ENCODE measurements around the gene FCF1. TPM values are rescaled to one million over a fixed set of nuclear protein-coding genes. Genes with fewer than 3 reads are reported as not detected.

FCF1 gene, protein sequence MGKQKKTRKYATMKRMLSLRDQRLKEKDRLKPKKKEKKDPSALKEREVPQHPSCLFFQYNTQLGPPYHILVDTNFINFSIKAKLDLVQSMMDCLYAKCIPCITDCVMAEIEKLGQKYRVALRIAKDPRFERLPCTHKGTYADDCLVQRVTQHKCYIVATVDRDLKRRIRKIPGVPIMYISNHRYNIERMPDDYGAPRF
- total RNA-seq (2014; rRNA removed; shearing (Covaris generic)) = 32.3 and 39.7 TPM in 2 replicates

DNA sequence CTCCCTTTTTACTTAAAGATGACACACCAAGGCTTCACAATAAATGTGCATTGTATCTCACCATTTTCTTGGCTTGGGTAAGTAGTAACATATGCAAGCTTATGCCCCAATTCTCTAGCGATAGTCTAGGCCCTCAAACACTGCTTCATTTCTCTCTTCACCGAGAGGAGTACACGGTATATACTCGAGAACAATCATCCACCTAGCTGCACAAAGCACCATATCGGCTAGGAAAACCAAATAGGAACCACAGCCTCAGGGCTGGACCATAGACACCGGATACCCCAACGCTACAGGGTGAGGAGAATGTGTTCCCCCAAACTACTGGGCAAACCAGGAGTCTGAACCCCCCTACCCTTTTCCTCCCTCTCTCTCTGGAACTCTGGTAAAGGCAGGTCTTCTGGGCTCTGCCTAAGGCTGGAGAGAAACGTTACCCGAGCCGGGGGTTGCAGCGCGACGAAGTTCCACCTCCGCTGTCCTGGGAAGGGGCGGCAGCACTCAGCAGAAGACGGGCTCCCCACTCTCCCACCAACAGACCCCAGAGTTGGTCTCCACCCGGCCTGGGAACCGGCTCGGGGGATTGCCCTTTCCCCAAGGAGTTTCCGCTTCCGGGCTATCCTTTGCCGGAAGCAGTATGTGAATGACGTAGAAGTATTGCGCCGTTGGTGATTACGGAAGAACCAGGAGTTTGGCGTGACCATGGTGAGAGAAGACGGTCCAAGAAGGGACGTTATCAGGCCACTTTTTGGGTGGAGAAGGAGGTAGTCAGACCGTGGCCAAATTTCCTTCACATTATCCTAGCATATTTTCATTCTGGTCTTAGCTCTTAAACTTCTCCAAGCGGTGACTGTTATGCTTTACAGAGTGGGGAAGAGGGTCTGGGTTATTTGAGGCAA, at the start of gene FCF1, which contains the start of gene AREL1:
Gene FCF1 (plus strand): TSS at position 646 of the 896 bp plus-strand sequence. CDS start 54 bp downstream, at position 700.
Gene AREL1 (minus strand): TSS at position 582 of the 896 bp plus-strand sequence. CDS start 27,465 bp downstream, outside the sequence.
- peak; percentile 88 for DNase-seq (ENCODE audit: low spot score)

GRCh38 chr14:74663884-74664283, 49.1 kb upstream of the FCF1 start:
- no peak for DNase-seq (ENCODE audit: low spot score)

DNA sequence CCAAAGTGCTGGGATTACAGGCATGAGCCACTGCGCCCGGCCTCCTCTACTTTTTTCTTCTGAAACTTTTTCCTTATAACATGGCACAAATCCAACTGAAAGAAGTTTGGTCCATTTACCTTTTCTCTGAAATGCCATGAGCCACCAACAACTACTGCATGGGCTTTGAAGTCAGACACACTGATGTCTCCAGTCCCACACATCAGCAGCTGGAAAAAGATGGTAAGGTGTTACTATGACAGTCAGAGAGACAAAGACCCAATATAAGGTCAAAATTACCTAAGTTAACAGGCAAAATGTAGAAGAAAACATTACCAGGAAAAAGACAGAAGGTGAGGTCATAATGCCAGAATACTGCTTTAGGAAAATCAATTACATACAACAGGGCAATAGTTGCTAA, 48.2 kb upstream of the FCF1 start:
- DNase-seq (ENCODE audit: low spot score) = no peak

DNA sequence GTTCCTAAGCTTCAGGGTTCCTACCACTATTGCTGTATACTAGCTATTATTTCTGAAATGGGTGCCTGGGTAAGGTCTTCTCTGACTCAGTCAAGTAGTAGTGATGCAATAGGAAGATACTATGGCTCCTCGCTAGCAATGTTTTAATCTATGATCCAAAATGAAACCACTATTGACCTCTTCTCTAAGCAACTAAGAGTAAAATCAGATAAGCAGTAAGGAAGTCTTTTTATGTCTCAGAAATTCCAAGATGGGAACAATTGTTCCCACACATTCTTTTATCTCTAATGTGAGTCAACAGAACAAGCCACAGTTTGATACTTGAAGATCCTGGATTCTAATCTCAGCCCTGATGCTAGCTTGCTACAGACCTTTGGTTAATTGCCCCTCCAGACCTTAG, 45.2 kb upstream of the FCF1 start:
- no peak for DNase-seq (ENCODE audit: low spot score)

- DNase-seq (ENCODE audit: low spot score) = no peak
These were observed 43.7 kb upstream of the FCF1 start for GRCh38 chr14:74669256-74669655.

GRCh38 chr14:74669846-74670245, 43.1 kb upstream of the FCF1 start:
- DNase-seq (ENCODE audit: low spot score) = no peak

DNA sequence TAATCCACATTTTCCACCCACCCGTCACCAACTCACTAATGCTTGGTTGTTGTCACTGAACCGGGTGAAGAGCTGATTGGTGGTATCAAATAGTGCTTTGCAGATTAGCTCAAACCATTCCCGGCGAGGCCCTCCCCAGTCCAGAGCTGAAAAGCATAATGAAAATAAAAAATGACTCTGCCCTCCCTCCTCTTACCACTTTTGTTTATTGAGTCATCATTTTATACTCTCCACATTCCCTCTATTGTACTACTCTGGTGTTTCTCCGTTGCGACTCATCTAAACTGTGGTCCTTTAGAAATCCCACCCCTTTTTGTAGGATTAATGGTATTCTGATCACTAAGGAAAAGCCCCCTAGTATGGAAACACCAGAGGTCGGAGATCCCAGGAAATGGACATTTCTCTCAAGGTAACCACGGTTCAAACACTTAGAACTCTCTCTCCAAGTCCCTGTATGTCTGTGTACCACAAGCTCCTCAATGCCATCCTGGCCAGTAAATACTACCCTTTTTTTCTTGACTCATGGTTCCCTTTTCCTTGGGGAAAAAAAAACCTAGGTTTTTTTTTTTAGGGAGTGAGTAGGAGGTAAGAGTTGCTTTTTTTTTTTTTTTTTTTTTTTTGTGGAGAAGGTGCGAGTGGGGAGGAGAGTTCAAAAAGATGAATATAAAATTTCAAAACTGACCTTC, 42.1 kb upstream of the FCF1 start:
- DNase-seq (ENCODE audit: low spot score) = peak; percentile 54

GRCh38 chr14:74671789-74672188, 41.2 kb upstream of the FCF1 start:
- peak; percentile 33 for DNase-seq (ENCODE audit: low spot score)

DNA sequence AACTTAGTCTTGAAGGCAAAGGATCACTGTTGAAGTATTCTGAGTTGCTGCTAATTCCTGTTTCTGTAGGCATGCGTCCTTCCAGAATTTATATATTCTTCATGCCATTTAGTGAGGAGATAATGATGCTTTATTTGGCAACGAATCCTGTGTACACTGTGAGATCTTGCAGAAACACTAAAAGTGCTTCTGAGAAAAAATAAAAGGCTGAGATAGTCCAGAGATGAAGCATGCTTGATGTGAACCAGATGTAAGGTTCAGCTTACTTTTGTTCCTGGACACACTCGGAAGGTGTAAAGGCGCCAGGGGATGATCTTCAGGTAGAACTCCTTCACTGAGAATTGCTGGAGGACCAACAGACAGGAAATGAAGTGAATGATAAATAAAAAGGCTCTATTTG, 39.2 kb upstream of the FCF1 start:
- DNase-seq (ENCODE audit: low spot score) = no peak

GRCh38 chr14:74675219-74675618, 37.7 kb upstream of the FCF1 start:
- DNase-seq (ENCODE audit: low spot score) = no peak

DNA sequence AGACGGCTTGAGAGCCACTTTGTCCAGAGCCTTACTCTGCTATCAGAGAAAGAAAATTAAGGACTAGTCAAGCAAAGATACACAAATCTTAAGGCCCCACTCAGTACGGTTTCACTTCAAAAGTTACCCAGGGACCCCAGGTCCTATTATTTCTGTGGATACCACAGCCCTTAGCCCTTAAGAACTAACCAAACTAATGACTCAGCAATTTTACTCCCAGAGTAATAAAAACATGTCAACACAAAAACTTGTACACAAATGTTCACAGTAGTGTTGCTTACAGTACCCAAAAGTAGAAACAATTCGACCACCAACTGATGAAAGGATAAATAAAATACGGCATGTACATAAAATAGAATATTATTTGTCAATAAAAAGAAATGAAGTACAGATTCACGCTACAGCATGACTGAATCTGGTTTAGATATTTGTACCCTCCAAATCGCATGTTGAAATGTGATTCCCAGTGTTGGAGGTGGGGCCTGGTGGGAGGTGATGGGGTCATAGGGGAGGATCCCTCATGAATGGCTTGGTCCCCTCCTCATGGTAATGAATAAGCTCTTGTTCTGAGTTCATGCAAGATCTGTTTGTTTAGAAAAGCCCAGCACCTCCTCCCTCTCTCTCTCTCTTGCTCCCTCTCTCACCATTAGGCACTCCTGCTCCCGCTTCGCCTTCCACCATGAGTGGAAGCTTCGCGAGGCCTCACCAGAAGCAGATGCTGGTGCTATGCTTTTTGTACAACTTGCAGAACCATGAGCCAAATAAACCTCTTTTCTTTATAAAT, 30.6 kb upstream of the FCF1 start:
- DNase-seq (ENCODE audit: low spot score) = no peak

DNA sequence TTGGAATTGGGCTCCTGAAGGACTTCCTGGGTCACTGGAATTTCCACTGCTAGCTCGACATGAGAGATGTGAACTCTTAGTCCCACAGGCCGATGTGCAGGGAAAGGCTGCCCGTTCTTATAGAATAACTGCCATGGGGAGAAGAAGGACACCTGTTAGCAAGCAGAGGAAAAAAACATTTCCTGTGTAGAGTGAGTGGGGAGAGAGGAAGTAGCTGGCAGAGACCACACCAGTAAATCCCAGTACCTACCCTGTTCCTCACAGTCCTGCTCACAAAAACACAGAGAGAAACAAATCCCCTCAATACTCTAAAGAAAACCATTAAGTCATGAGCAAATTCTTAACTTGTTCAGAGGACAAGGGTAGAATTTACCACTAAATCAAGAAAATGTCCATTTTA, 29.5 kb upstream of the FCF1 start:
- DNase-seq (ENCODE audit: low spot score) = no peak

DNA sequence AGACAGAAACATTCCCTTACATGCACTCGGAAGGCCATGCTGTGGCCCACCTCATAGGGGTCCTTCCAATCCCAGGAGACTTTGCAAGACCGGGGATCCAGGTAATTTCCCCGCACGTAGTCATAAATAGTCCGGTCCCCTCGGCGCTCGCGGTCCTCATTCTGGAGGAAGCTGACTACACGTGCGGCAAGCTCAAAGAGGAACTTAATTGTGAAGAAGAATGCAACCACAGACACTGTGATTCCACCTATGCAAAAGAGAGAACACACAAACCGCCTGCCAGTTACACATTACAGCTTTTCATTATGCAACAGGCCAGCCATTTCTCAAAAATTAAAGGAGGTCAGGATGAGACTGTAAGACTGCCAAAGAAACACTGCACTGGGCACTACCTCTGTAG, 28.5 kb upstream of the FCF1 start:
- DNase-seq (ENCODE audit: low spot score) = no peak

- no peak for DNase-seq (ENCODE audit: low spot score)
These were observed 27.9 kb upstream of the FCF1 start for GRCh38 chr14:74685056-74685455.

- DNase-seq (ENCODE audit: low spot score) = no peak
These were observed 26.8 kb upstream of the FCF1 start for GRCh38 chr14:74685921-74686678.

DNA sequence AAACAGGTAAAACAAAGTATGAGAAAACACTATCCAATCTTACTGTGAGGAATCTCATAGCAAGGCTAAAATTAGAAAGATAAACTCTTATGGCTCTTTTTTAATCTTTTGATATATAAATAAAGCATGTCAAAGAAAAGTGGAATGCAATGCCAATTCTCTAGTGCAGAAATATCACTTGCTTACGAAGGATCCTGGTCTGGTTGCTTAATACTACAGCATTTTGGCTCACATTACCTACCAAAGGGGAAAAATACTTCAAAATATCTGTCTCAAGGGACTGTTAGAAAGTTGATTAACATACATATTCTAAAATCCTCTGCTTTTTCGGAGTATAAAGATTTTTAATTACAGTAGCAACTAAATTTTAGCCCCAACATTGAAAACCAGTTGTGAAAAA, 21.5 kb upstream of the FCF1 start:
- no peak for DNase-seq (ENCODE audit: low spot score)

GRCh38 chr14:74693191-74693590, 19.8 kb upstream of the FCF1 start:
- DNase-seq (ENCODE audit: low spot score) = no peak

DNA sequence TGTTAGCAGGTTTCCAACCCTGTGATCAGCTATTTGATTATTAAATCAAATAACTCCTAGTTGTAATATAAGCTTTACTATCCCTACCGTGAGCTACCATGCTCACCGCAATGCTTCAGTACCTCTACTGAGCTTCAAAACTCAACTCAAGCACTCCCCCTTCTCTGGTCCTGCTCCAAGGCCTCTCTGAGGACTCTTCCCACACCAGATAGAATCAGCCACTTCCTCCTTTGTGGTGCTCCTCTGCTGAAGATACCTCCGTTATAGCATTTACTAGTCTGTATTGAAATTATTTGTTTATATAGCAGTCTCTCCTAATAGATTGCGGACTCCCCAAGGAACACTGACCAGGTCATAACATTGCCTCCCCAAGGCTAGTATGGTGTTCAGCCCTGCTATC, 17.5 kb upstream of the FCF1 start:
- DNase-seq (ENCODE audit: low spot score) = no peak

DNA sequence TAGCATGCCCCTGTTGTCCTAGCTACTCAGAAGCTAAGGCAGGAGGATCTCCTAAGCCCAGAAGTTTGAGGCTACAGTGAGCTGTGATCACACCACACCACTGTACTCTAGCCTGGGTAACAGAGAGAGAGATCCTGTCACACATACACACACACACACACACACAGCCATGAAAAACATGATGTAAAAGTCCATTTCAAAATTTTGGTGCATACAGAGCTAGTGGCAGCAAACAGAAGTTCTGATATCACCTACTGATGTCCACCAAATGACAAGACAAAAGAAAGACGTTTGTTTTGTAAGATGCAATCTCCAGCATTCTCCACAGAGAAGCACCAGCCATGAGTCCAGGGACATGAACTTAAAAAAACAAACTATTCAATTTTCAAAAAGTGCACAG, 15.9 kb upstream of the FCF1 start:
- DNase-seq (ENCODE audit: low spot score) = no peak

DNA sequence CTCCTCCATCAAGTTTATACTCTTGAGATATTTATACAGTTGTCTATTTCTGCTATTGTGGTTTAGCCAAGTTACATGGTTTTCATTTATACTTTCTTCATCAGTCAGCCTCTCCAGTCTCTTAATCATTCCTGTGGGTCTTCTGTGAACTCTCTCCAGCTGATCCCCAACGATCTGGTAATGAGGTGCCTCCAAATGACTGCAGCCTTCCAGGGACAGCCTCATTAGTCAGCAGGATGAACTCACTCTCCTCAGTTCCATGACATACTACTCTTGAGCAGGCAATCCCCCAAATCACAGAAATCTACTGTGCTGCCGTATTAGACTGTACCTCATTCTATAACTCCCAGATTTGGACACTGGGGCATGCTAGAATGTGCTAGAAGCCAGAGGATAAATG, 15.4 kb upstream of the FCF1 start:
- DNase-seq (ENCODE audit: low spot score) = no peak

- DNase-seq (ENCODE audit: low spot score) = no peak
These were observed 15.0 kb upstream of the FCF1 start for GRCh38 chr14:74697976-74698375.
